Left ventricle myocardium superior (tissue), 1 donor: ENCODE measurements around the gene EHF. TPM values are rescaled to one million over a fixed set of nuclear protein-coding genes. Genes with fewer than 3 reads are reported as not detected.
"Not testable (repeated sequence)": the region's sequence is repeated elsewhere in the genome, so short reads cannot be mapped to it uniquely, and the experiment has no call there.

Experiments
- ATAC-seq: fragments of 200-7000 bp; cut with Tn5 transposase; one replicate; pipeline ENCODE4 v1.9.1; 2020; ENCODE audit warnings: mild to moderate bottlenecking, moderate library complexity
- DNase-seq: peaks from one replicate; pipeline ENCODE4 v3.0.0-alpha.2; 2020
- intact Hi-C: fragments of 100-400 bp; cut with micrococcal nuclease; formaldehyde crosslinking; loops from one replicate; pipeline ENCODE4 v1.11.0; 2022
- total RNA-seq: library from RNA; stranded (reverse); fragmentation: NEBNext Ultra II Directional; extraction: Animal tissue kit (Norgen Biotek cat#: 25700); gene quantifications from one replicate; pipeline ENCODE4 v1.2.1, GENCODE V29; 2021
- donor health status: DM: no; HTN: yes; CAD: no; lungs with severe emphysema.

Gene EHF
- total RNA-seq, 1 donor from 2014 or later, result 2.7 TPM

GRCh38 chr11:34683396-34683795 lies 62.5 kb downstream of the EHF start:
- DNase-seq, result no peak
- intact Hi-C loops, result no loop called here
- ATAC-seq, result no peak

- intact Hi-C loops, result no loop called here
- DNase-seq (no peak), ATAC-seq (no peak)
Observed at GRCh38 chr11:34685864-34686263, 65.0 kb downstream of the EHF start.

- intact Hi-C loops, ATAC-seq, DNase-seq: not testable (repeated sequence)
Observed at GRCh38 chr11:34692299-34692698, 71.4 kb downstream of the EHF start.

GRCh38 chr11:34696862-34697261 lies 76.0 kb downstream of the EHF start:
- intact Hi-C loops, result no loop called here
- ATAC-seq, result no peak
- no peak for DNase-seq

GRCh38 chr11:34706709-34707461 lies 86.0 kb downstream of the EHF start:
- intact Hi-C loops, result no loop called here
- no peak for ATAC-seq

GRCh38 chr11:34707462-34707840 lies 86.6 kb downstream of the EHF start:
- DNase-seq (no peak), ATAC-seq (no peak)
- intact Hi-C loops, result no loop called here

More at GRCh38 chr11:34706709-34707461, 86.0 kb downstream of the EHF start:
- no peak for DNase-seq

Other genes with a start within 250 kb of the EHF start
- 150 TPM for gene CAT, start 182.2 kb upstream of the EHF start, total RNA-seq
- not detected for gene ELF5, start 107.3 kb upstream of the EHF start, total RNA-seq